Osteocyte (in vitro differentiated cells): ENCODE data around the gene B4GALNT4. TPM values are rescaled to one million over a fixed set of nuclear protein-coding genes. Genes with fewer than 3 reads are reported as not detected.
A peak's percentile ranks its signal among the peaks of the same experiment; 100 is the strongest.

ENCODE experiments used
- DNase-seq: peaks from one replicate; pipeline ENCODE4 v3.0.0; 2021; ENCODE audit warnings: mixed read lengths; ENCODE audit not compliant: unreplicated experiment; ENCODE audit errors: extremely low spot score
- H3K27ac Mint-ChIP-seq: one replicate; pipeline ENCODE4 v1.8.0; 2021; ENCODE audit warnings: mild to moderate bottlenecking, mixed read lengths; ENCODE audit not compliant: unreplicated experiment
- H3K27me3 Mint-ChIP-seq: one replicate; pipeline ENCODE4 v1.8.0; 2021; ENCODE audit warnings: mixed read lengths; ENCODE audit not compliant: unreplicated experiment
- H3K36me3 Mint-ChIP-seq: one replicate; pipeline ENCODE4 v1.8.0; 2021; ENCODE audit warnings: mixed read lengths; ENCODE audit not compliant: unreplicated experiment
- H3K4me1 Mint-ChIP-seq: one replicate; pipeline ENCODE4 v1.8.0; 2021; ENCODE audit warnings: mixed read lengths; ENCODE audit not compliant: unreplicated experiment
- H3K4me3 Mint-ChIP-seq: one replicate; pipeline ENCODE4 v1.8.0; 2021; ENCODE audit warnings: mild to moderate bottlenecking, moderate library complexity, mixed read lengths; ENCODE audit not compliant: unreplicated experiment
- H3K9me3 Mint-ChIP-seq: one replicate; pipeline ENCODE4 v1.8.0; 2021; ENCODE audit warnings: mixed read lengths; ENCODE audit not compliant: unreplicated experiment
- CTCF ChIP-seq: fragments of 200-600 bp; sonication (generic); IDR thresholded peaks from 2 replicates; pipeline ENCODE4 v1.5.0; 2021; ENCODE audit warnings: antibody characterized with exemption, mild to moderate bottlenecking, moderate library complexity
- total RNA-seq: library from RNA; stranded (reverse); gene quantifications from 2 replicates; pipeline ENCODE4 v1.2.1, GENCODE V29; 2021

Gene B4GALNT4
- total RNA-seq, 1 donor from 2014 or later, result 63.3 TPM

- Mint-ChIP-seq H3K9me3 (peaks cover 5% of the 10 kb centered on the region), H3K27me3 (peaks cover 6% of the 10 kb centered on the region), H3K4me3 (no peak overlapping the region), H3K36me3 (no peaks in the 10 kb centered on the region), H3K27ac (no peak overlapping the region), H3K4me1 (peaks cover 24% of the 10 kb centered on the region)
- no peak for TF ChIP-seq CTCF
- no peak for DNase-seq
Measured at GRCh38 chr11:365831-366230, 3.5 kb upstream of the B4GALNT4 start.

- H3K4me1 Mint-ChIP-seq, result peaks cover 28% of the 10 kb centered on the region
- no peak for TF ChIP-seq CTCF
Measured at GRCh38 chr11:367956-368413, 1.3 kb upstream of the B4GALNT4 start.

GRCh38 chr11:368414-369335, 624 bp upstream of the B4GALNT4 start:
- H3K4me1 Mint-ChIP-seq, result peaks cover 30% of the 10 kb centered on the region
- no peaks in the 10 kb centered on the region for H3K9me3 Mint-ChIP-seq
- H3K36me3 Mint-ChIP-seq, result peaks cover 5% of the 10 kb centered on the region
- peak overlapping the region; percentile 83 for H3K27ac Mint-ChIP-seq
- peaks cover 6% of the 10 kb centered on the region for H3K27me3 Mint-ChIP-seq
- TF ChIP-seq CTCF, result no peak
- DNase-seq, result peak; percentile 85
- peak overlapping the region; percentile 85 for H3K4me3 Mint-ChIP-seq

More at GRCh38 chr11:367956-368413, 1.3 kb upstream of the B4GALNT4 start:
- H3K27ac Mint-ChIP-seq, result peak overlapping the region; percentile 47
- peak overlapping the region; percentile 85 for H3K4me3 Mint-ChIP-seq
- H3K36me3 Mint-ChIP-seq, result peaks cover 5% of the 10 kb centered on the region
- peaks cover 6% of the 10 kb centered on the region for H3K27me3 Mint-ChIP-seq
- no peaks in the 10 kb centered on the region for H3K9me3 Mint-ChIP-seq
- no peak for DNase-seq

GRCh38 chr11:370070-370941, 1.0 kb downstream of the B4GALNT4 start:
- TF ChIP-seq CTCF, result no peak
- peak overlapping the region; percentile 64 for H3K27ac Mint-ChIP-seq
- H3K9me3 Mint-ChIP-seq, result no peaks in the 10 kb centered on the region
- peaks cover 6% of the 10 kb centered on the region for H3K27me3 Mint-ChIP-seq
- H3K36me3 Mint-ChIP-seq, result peaks cover 5% of the 10 kb centered on the region
- DNase-seq, result peak; percentile 80
- peaks cover 35% of the 10 kb centered on the region for H3K4me1 Mint-ChIP-seq
- peak overlapping the region; percentile 76 for H3K4me3 Mint-ChIP-seq
